Astrocyte (in vitro differentiated cells and primary cell): ENCODE measurements around the gene COL3A1. TPM values are rescaled to one million over a fixed set of nuclear protein-coding genes. Genes with fewer than 3 reads are reported as not detected.

Experiments
- DNase-seq: peaks from one replicate; pipeline ENCODE4 v3.0.0-alpha.2; 2010; ENCODE audit warnings: low read depth
- FAIRE-seq: peaks from 2 replicates; lab custom pipeline; 2011; peaks lifted over from hg19 to GRCh38; lab: Jason Lieb, UNC
- H2AFZ ChIP-seq: 2 replicates; pipeline ENCODE4 v1.6.0; 2012; ENCODE audit warnings: low read depth, low read length, inconsistent platforms
- H3K27ac ChIP-seq: 2 replicates; pipeline ENCODE4 v1.5.1; 2011; ENCODE audit warnings: low read depth, low read length, inconsistent platforms
- H3K27me3 ChIP-seq: 2 replicates; pipeline ENCODE4 v1.6.0; 2011; ENCODE audit warnings: low read length, inconsistent platforms; ENCODE audit not compliant: insufficient read depth
- H3K36me3 ChIP-seq: 2 replicates; pipeline ENCODE4 v1.5.1; 2011; ENCODE audit warnings: low read length, inconsistent platforms; ENCODE audit not compliant: insufficient read depth
- H3K4me1 ChIP-seq: 2 replicates; pipeline ENCODE4 v1.5.1; 2011; ENCODE audit warnings: low read length, inconsistent platforms; ENCODE audit not compliant: insufficient read depth
- H3K4me2 ChIP-seq: 2 replicates; pipeline ENCODE4 v1.6.0; 2012; ENCODE audit warnings: low read length, inconsistent platforms
- H3K4me3 ChIP-seq: 2 replicates; pipeline ENCODE4 v1.5.1; 2011; ENCODE audit warnings: low read depth, mild to moderate bottlenecking, low read length, inconsistent platforms; ENCODE audit not compliant: insufficient read depth
- H3K79me2 ChIP-seq: 2 replicates; pipeline ENCODE4 v1.6.0; 2012; ENCODE audit warnings: mild to moderate bottlenecking, low read length, inconsistent platforms; ENCODE audit not compliant: insufficient read depth
- H3K9ac ChIP-seq: 2 replicates; pipeline ENCODE4 v1.6.0; 2012; ENCODE audit warnings: mild to moderate bottlenecking, low read length, inconsistent platforms
- H3K9me3 ChIP-seq: 2 replicates; pipeline ENCODE4 v1.5.1; 2012; ENCODE audit warnings: low read depth, mild to moderate bottlenecking, low read length, inconsistent platforms; ENCODE audit not compliant: insufficient read depth
- H4K20me1 ChIP-seq: 2 replicates; pipeline ENCODE4 v1.6.0; 2012; ENCODE audit warnings: low read length, inconsistent platforms; ENCODE audit not compliant: insufficient read depth
- H3K27ac Mint-ChIP-seq: one replicate; pipeline ENCODE4 v1.8.0; 2021; ENCODE audit warnings: mild to moderate bottlenecking, mixed read lengths; ENCODE audit not compliant: unreplicated experiment
- H3K27me3 Mint-ChIP-seq: one replicate; pipeline ENCODE4 v1.8.0; 2021; ENCODE audit warnings: low read depth, mixed read lengths; ENCODE audit not compliant: unreplicated experiment
- H3K36me3 Mint-ChIP-seq: one replicate; pipeline ENCODE4 v1.8.0; 2021; ENCODE audit warnings: low read depth, mixed read lengths; ENCODE audit not compliant: unreplicated experiment
- H3K4me1 Mint-ChIP-seq: one replicate; pipeline ENCODE4 v1.8.0; 2021; ENCODE audit warnings: low read depth, mixed read lengths; ENCODE audit not compliant: unreplicated experiment
- H3K4me3 Mint-ChIP-seq: one replicate; pipeline ENCODE4 v1.8.0; 2021; ENCODE audit warnings: mild to moderate bottlenecking, moderate library complexity, mixed read lengths; ENCODE audit not compliant: unreplicated experiment
- H3K9me3 Mint-ChIP-seq: one replicate; pipeline ENCODE4 v1.8.0; 2021; ENCODE audit warnings: mild to moderate bottlenecking, mixed read lengths; ENCODE audit not compliant: unreplicated experiment
- EZH2 ChIP-seq: IDR thresholded peaks from 2 replicates; pipeline ENCODE4 v1.6.1; 2012; ENCODE audit warnings: mild to moderate bottlenecking, low read length, inconsistent platforms; ENCODE audit not compliant: insufficient read depth
- total RNA-seq: library from RNA; stranded (reverse); gene quantifications from 2 replicates; pipeline ENCODE4 v1.2.1, GENCODE V29; 2021
- TF ChIP-seq, protein P1 (sequence below): IDR thresholded peaks from 2 replicates; pipeline ENCODE4 v1.5.1; 2011; ENCODE audit warnings: low read depth, mild to moderate bottlenecking, inconsistent platforms, low read length, moderate library complexity; ENCODE audit not compliant: insufficient read depth

Gene COL3A1
- total RNA-seq, 1 donor from 2014 or later, result 350 TPM

DNA sequence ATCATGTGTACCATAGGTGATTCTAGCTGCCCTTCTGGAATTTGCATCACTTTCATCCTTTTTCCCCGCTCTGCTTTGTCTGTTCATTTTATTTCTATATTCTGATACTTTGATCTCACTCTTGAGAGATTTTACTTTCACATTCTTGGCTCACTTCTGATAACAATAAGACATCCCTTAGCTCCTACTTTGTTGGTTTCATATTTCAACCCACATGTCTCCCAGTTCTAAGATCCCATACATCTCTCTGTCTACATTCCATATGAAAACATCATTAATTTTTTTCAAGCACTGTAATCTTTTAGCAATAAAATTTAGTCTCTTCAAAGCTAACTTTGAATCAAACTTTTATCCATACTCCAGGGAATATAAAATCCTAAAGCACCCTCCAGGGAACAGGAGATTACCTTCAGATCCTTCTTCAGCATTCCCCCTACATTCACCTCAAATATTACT lies 75.6 kb downstream of the COL3A1 start:
- Histone ChIP-seq H4K20me1 (no peaks in the 10 kb centered on the region), H2AFZ (no peak overlapping the region), H3K9ac (no peak overlapping the region), H3K4me2 (no peak overlapping the region), H3K79me2 (no peaks in the 10 kb centered on the region), H3K36me3 (peaks cover 73% of the 10 kb centered on the region), H3K4me3 (no peak overlapping the region), H3K27me3 (no peaks in the 10 kb centered on the region), H3K9me3 (no peaks in the 10 kb centered on the region), H3K27ac (no peak overlapping the region), H3K4me1 (no peaks in the 10 kb centered on the region)
- peaks cover 11% of the 10 kb centered on the region for H3K36me3 Mint-ChIP-seq
- H3K9me3 Mint-ChIP-seq, result no peaks in the 10 kb centered on the region
- DNase-seq, result peak; percentile 46
- peak overlapping the region; percentile 22 for H3K27ac Mint-ChIP-seq
- no peak for FAIRE-seq
- TF ChIP-seq EZH2, result no peak
- TF ChIP-seq, protein P1, sequence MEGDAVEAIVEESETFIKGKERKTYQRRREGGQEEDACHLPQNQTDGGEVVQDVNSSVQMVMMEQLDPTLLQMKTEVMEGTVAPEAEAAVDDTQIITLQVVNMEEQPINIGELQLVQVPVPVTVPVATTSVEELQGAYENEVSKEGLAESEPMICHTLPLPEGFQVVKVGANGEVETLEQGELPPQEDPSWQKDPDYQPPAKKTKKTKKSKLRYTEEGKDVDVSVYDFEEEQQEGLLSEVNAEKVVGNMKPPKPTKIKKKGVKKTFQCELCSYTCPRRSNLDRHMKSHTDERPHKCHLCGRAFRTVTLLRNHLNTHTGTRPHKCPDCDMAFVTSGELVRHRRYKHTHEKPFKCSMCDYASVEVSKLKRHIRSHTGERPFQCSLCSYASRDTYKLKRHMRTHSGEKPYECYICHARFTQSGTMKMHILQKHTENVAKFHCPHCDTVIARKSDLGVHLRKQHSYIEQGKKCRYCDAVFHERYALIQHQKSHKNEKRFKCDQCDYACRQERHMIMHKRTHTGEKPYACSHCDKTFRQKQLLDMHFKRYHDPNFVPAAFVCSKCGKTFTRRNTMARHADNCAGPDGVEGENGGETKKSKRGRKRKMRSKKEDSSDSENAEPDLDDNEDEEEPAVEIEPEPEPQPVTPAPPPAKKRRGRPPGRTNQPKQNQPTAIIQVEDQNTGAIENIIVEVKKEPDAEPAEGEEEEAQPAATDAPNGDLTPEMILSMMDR, result no peak
- H3K27me3 Mint-ChIP-seq, result no peaks in the 10 kb centered on the region
- no peak overlapping the region for H3K4me3 Mint-ChIP-seq
- peaks cover 9% of the 10 kb centered on the region for H3K4me1 Mint-ChIP-seq

- FAIRE-seq, result no peak
- H3K9ac ChIP-seq, result no peak overlapping the region
These were observed 76.1 kb downstream of the COL3A1 start for GRCh38 chr2:189050165-189050712.

More at GRCh38 chr2:189050165-189050712, 76.1 kb downstream of the COL3A1 start:
- H3K4me3 ChIP-seq, result no peak overlapping the region
- H3K27ac ChIP-seq, result no peak overlapping the region
- H3K36me3 ChIP-seq, result peaks cover 73% of the 10 kb centered on the region
- Mint-ChIP-seq H3K27me3 (no peaks in the 10 kb centered on the region), H3K9me3 (no peaks in the 10 kb centered on the region), H3K4me1 (peaks cover 9% of the 10 kb centered on the region), H3K36me3 (peaks cover 11% of the 10 kb centered on the region), H3K27ac (no peak overlapping the region), H3K4me3 (no peak overlapping the region)
- H3K4me2 ChIP-seq, result no peak overlapping the region
- no peak overlapping the region for H2AFZ ChIP-seq
- no peaks in the 10 kb centered on the region for H3K4me1 ChIP-seq
- no peaks in the 10 kb centered on the region for H3K27me3 ChIP-seq
- no peaks in the 10 kb centered on the region for H4K20me1 ChIP-seq
- H3K9me3 ChIP-seq, result no peaks in the 10 kb centered on the region
- DNase-seq, result no peak
- TF ChIP-seq EZH2, result no peak
- TF ChIP-seq, protein P1, result no peak
- no peaks in the 10 kb centered on the region for H3K79me2 ChIP-seq
